H1 (cell line): ENCODE data around the gene B3GALT4. TPM values are rescaled to one million over a fixed set of nuclear protein-coding genes. Genes with fewer than 3 reads are reported as not detected.

Experiments
- BACH1 ChIP-seq: IDR thresholded peaks from 2 replicates; pipeline ENCODE4 v1.6.1; 2012; ENCODE audit warnings: low read length, improper control_type of control experiment
- CHD1 ChIP-seq: IDR thresholded peaks from 2 replicates; pipeline ENCODE4 v1.6.1; 2012; ENCODE audit warnings: low read depth, low read length, improper control_type of control experiment
- CREB1 ChIP-seq: IDR thresholded peaks from 2 replicates; pipeline ENCODE4 v1.6.1; 2012; ENCODE audit warnings: inconsistent platforms
- CTBP2 ChIP-seq: IDR thresholded peaks from 2 replicates; pipeline ENCODE4 v1.7.0; 2011; ENCODE audit warnings: borderline replicate concordance, mild to moderate bottlenecking, moderate library complexity, mixed read lengths, low read length; ENCODE audit not compliant: insufficient read depth, insufficient read length
- KDM4A ChIP-seq: IDR thresholded peaks from one replicate; pipeline ENCODE4 v1.7.1; 2012; ENCODE audit warnings: low read depth, mild to moderate bottlenecking, moderate library complexity, low read length, inconsistent platforms; ENCODE audit not compliant: severe bottlenecking
- SIN3A ChIP-seq, 2 experiments: IDR thresholded peaks in 1 of 2; conservative IDR thresholded peaks in 1 of 2; 2 replicates each; pipeline ENCODE4 v1.6.1; 2011 to 2012; ENCODE audit warnings: low read length in 2 of 2, improper control_type of control experiment in 1 of 2, low read depth in 1 of 2, mild to moderate bottlenecking in 1 of 2
- SP4 ChIP-seq: IDR thresholded peaks from 2 replicates; pipeline ENCODE4 v1.6.1; 2012; ENCODE audit warnings: low read length, inconsistent platforms
- polyA plus RNA-seq, 7 experiments: library from polyadenylated mRNA; depleted of rRNA in 3 of 7; stranded (reverse) in 5 of 7; unstranded in 2 of 7; fragments of >200 nt in 5 of 7; fragments of 200-250 nt in 2 of 7; gene quantifications; 1 replicate in 5 of 7; 2 replicates in 1 of 7; 4 replicates in 1 of 7; pipeline versions ENCODE4 v1.2.1 to v1.2.3, GENCODE V29; 2011 to 2013; ENCODE audit warnings: missing spikeins in 2 of 7, mixed read lengths in 2 of 7
- total RNA-seq: library from RNA; stranded (reverse); fragmentation: NEBNext Ultra II Directional; extraction: Animal tissue kit (Norgen Biotek cat#: 25700); gene quantifications from 2 replicates; pipeline ENCODE4 v1.2.1, GENCODE V29; 2021

Gene B3GALT4
- total and polyA plus RNA-seq, 2 of the 8 experiments (the other 6 are each of a cell fraction or from before 2014, with no cell fraction given) = 2.2 to 3.0 TPM

GRCh38 chr6:33278392-33278741, 1.4 kb downstream of the B3GALT4 start (continued):
- TF ChIP-seq CREB1 (no peak), BACH1 (no peak), SIN3A (conservative IDR thresholded peaks at IDR 0.05 in 1 of 2, IDR thresholded peaks at IDR 0.05 in 1 of 2; ENCODE audit: low read depth in 1 of 2, low read length in 2 of 2) (no peak), CTBP2 (no peak), SP4 (no peak), CHD1 (no peak), KDM4A (no peak)
